ENCODE data around the gene KRT7. TPM values are rescaled to one million over a fixed set of nuclear protein-coding genes. Genes with fewer than 3 reads are reported as not detected.

Gene KRT7
- total and polyA plus RNA-seq, 2 donors (not counting 3 experiments of a cell fraction or from before 2014, with no cell fraction given): 120 to 293 TPM

DNA sequence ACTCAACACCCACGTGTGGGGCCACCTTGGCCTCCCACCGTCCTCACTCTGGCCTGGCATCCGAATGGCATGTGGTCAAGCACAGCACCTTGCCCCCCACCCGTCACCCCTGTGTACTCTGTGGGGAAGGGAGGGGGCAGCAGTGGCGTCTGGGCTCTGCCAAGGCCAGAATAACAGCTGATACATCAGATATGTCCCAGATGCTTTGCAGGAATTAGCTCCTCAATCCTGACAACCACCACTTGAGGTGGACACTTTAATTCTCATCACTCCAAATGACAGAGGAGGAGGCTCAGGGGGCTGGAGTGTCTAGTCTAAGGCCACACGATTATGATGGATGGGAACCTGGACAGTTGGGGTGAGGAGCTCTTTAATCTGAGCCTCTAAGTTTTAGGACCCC is 39.5 kb upstream of the KRT7 start:
- FAIRE-seq: peak; percentile 49
- intact Hi-C loops (cut with micrococcal nuclease): no loop called here
- CTCF ChIA-PET: interaction anchor here (0.8 to 12.0 kb wide), 10 partner anchors 9 to 37 kb away, joined by 3 to 138 read pairs (median 4); no protein-coding TSS in a partner anchor
- Histone ChIP-seq H3K9me3 (replicated peaks; ENCODE audit: control insufficient read depth, insufficient read depth, low read length) (no peaks in the 10 kb centered on the region), H3K27me3 (ENCODE audit: control insufficient read depth in 2 of 2, insufficient read depth in 2 of 2, low read length in 2 of 2) (no peaks in the 10 kb centered on the region), H3K27ac (ENCODE audit: insufficient read depth, low read depth, low read length) (peak overlapping the region; percentile 87), H3K4me1 (ENCODE audit: control insufficient read depth, extremely low read depth, insufficient read depth, low read length) (peaks cover 54% of the 10 kb centered on the region), H3K36me3 (ENCODE audit: control insufficient read depth in 2 of 2, extremely low read depth in 1 of 2, insufficient read depth in 2 of 2, low read length in 2 of 2) (no peaks in the 10 kb centered on the region), H3K9ac (replicated peaks; ENCODE audit: extremely low read depth, insufficient read depth, low read length) (no peak overlapping the region), H2AFZ (ENCODE audit: low read depth, low read length) (no peak overlapping the region), H3K4me3 (replicated peaks in 1 of 3; ENCODE audit: insufficient read depth in 1 of 3, low read depth in 1 of 3, low read length in 3 of 3) (no peak overlapping the region), H3K79me2 (ENCODE audit: control insufficient read depth, insufficient read depth, low read length) (no peaks in the 10 kb centered on the region), H3K9me1 (replicated peaks; ENCODE audit: control insufficient read depth, extremely low read depth, insufficient read depth, low read length) (no peaks in the 10 kb centered on the region), H3K4me2 (ENCODE audit: insufficient read depth, low read length) (peak overlapping the region; percentile 10), H4K20me1 (replicated peaks; ENCODE audit: control insufficient read depth, extremely low read depth, insufficient read depth, low read length) (no peaks in the 10 kb centered on the region)
- POLR2A ChIA-PET: no interaction called here
- TF ChIP-seq POLR2A (IDR thresholded peaks at IDR 0.05; ENCODE audit: low read depth, low read length): no peak
- peak; percentile 12 for TF ChIP-seq POLR2AphosphoS5 (IDR thresholded peaks at IDR 0.05; ENCODE audit: insufficient read depth, low read depth, low read length)
- no peak for DNase-seq (ENCODE audit: low read depth, low spot score)
- dilution Hi-C loops (cut with MboI; ENCODE audit: extremely low pct_ligation_motif_present, low sequenced_read_pairs): no loop called here
- BruUV-seq (replicated peaks): no TSS peak

DNA sequence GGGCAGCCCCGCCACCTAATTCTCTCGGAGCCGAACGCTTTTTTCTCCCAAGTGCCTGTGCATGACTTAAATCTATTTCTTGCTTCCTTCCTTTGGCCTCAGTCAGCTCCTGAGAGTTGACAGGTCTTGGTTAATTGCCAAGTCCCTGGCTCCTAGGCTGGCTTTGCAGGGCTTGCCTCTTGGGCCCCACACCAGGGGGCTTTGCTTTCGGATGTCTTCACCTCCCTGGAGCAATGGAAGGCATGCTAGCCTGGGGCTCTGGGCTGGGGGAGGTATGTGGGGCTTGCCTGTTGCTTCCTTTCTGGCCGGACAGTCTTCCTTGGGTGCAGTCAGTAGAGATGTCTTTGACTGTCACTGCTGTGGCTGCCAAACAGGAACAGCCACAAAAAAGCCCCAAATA is 39.1 kb upstream of the KRT7 start:
- dilution Hi-C loops (cut with MboI; ENCODE audit: extremely low pct_ligation_motif_present, low sequenced_read_pairs) (no loop called here), intact Hi-C loops (cut with micrococcal nuclease) (no loop called here)
- FAIRE-seq: peak; percentile 92
- Histone ChIP-seq H3K9ac (replicated peaks; ENCODE audit: extremely low read depth, insufficient read depth, low read length) (no peak overlapping the region), H3K36me3 (ENCODE audit: control insufficient read depth in 2 of 2, extremely low read depth in 1 of 2, insufficient read depth in 2 of 2, low read length in 2 of 2) (no peaks in the 10 kb centered on the region), H3K9me1 (replicated peaks; ENCODE audit: control insufficient read depth, extremely low read depth, insufficient read depth, low read length) (no peaks in the 10 kb centered on the region), H4K20me1 (replicated peaks; ENCODE audit: control insufficient read depth, extremely low read depth, insufficient read depth, low read length) (no peaks in the 10 kb centered on the region), H2AFZ (ENCODE audit: low read depth, low read length) (no peak overlapping the region), H3K27me3 (ENCODE audit: control insufficient read depth in 2 of 2, insufficient read depth in 2 of 2, low read length in 2 of 2) (no peaks in the 10 kb centered on the region), H3K9me3 (replicated peaks; ENCODE audit: control insufficient read depth, insufficient read depth, low read length) (no peaks in the 10 kb centered on the region), H3K4me1 (ENCODE audit: control insufficient read depth, extremely low read depth, insufficient read depth, low read length) (peaks cover 58% of the 10 kb centered on the region), H3K79me2 (ENCODE audit: control insufficient read depth, insufficient read depth, low read length) (no peaks in the 10 kb centered on the region), H3K27ac (ENCODE audit: insufficient read depth, low read depth, low read length) (peak overlapping the region; percentile 87), H3K4me3 (replicated peaks in 1 of 3; ENCODE audit: insufficient read depth in 1 of 3, low read depth in 1 of 3, low read length in 3 of 3) (no peak overlapping the region), H3K4me2 (ENCODE audit: insufficient read depth, low read length) (peak overlapping the region; percentile 10)
- no TSS peak for BruUV-seq (replicated peaks)
- DNase-seq (ENCODE audit: low read depth, low spot score): peak; percentile 70
- ChIA-PET POLR2A (no interaction called here), CTCF (interaction anchor here (0.8 to 12.0 kb wide), 10 partner anchors 8 to 37 kb away, joined by 3 to 138 read pairs (median 4); no protein-coding TSS in a partner anchor)
- TF ChIP-seq MAX (IDR thresholded peaks at IDR 0.05; ENCODE audit: insufficient read depth, insufficient read length) (no peak), EZH2 (IDR thresholded peaks at IDR 0.05; ENCODE audit: borderline replicate concordance, low read depth, low read length, severe bottlenecking) (no peak), POLR2A (IDR thresholded peaks at IDR 0.05; ENCODE audit: low read depth, low read length) (no peak), FOS (IDR thresholded peaks at IDR 0.05; ENCODE audit: borderline replicate concordance, insufficient read depth, low read length) (no peak), POLR2AphosphoS5 (IDR thresholded peaks at IDR 0.05; ENCODE audit: insufficient read depth, low read depth, low read length) (no peak)
